Endothelial cell of umbilical vein (primary cell): ENCODE measurements around the gene ADD2. TPM values are rescaled to one million over a fixed set of nuclear protein-coding genes. Genes with fewer than 3 reads are reported as not detected.

Experiments
- BruUV-seq: library from RNA; stranded (reverse); fragments of 400-500 nt; replicated peaks from 2 replicates; lab custom pipeline; 2021; lab: Mats Ljungman, UMichigan
- CTCF ChIA-PET: fragments of 300-600, 350-600 bp; sonication (Branson Sonifier 250); formaldehyde crosslinking; loops from one replicate; lab custom pipeline; 2021; ENCODE audit warnings: antibody characterized with exemption, inconsistent platforms; lab: Charles Lee
- POLR2A ChIA-PET: fragments of 300-600, 350-600 bp; sonication (Branson Sonifier 250); formaldehyde crosslinking; loops from one replicate; lab custom pipeline; 2021; ENCODE audit warnings: antibody characterized with exemption, inconsistent platforms; lab: Charles Lee
- DNase-seq: peaks from one replicate; pipeline ENCODE4 v3.0.0-alpha.2; 2011; ENCODE audit warnings: low read depth, low spot score
- FAIRE-seq: peaks from 2 replicates; lab custom pipeline; 2011; peaks lifted over from hg19 to GRCh38; lab: Jason Lieb, UNC
- H2AFZ ChIP-seq: 2 replicates; pipeline ENCODE4 v1.6.0; 2012; ENCODE audit warnings: low read depth, low read length, control low read depth, inconsistent platforms
- H3K27ac ChIP-seq: 2 replicates; pipeline ENCODE4 v1.5.1; 2011; ENCODE audit warnings: low read depth, mild to moderate bottlenecking, control low read depth, low read length, moderate library complexity; ENCODE audit not compliant: insufficient read depth
- H3K27me3 ChIP-seq, 2 experiments: 2 replicates each; pipeline versions ENCODE4 v1.6.0 to v1.6.1; 2011; ENCODE audit warnings: low read length in 2 of 2, mixed read lengths in 1 of 2; ENCODE audit not compliant: control insufficient read depth in 2 of 2, insufficient read depth in 2 of 2
- H3K36me3 ChIP-seq, 2 experiments: 2 replicates in 1 of 2; 3 replicates in 1 of 2; pipeline ENCODE4 v1.5.1; 2011; ENCODE audit warnings: low read length in 2 of 2, mild to moderate bottlenecking in 1 of 2, moderate library complexity in 1 of 2; ENCODE audit not compliant: control insufficient read depth in 2 of 2, insufficient read depth in 2 of 2; ENCODE audit errors: extremely low read depth in 1 of 2
- H3K4me1 ChIP-seq: 3 replicates; pipeline ENCODE4 v1.5.1; 2011; ENCODE audit warnings: mild to moderate bottlenecking, low read length; ENCODE audit not compliant: control insufficient read depth, insufficient read depth; ENCODE audit errors: extremely low read depth
- H3K4me2 ChIP-seq: 2 replicates; pipeline ENCODE4 v1.6.1; 2011; ENCODE audit warnings: low read length, control low read depth, mixed read lengths; ENCODE audit not compliant: insufficient read depth
- H3K4me3 ChIP-seq, 3 experiments: fragments of 200-600 bp in 1 of 3; sonication (generic), shearing (Covaris generic) in 1 of 3; replicated peaks in 1 of 3; 2 replicates each; pipeline ENCODE4 v1.5.1; 2011 to 2016; ENCODE audit warnings: control low read depth in 3 of 3, low read length in 3 of 3, mild to moderate bottlenecking in 2 of 3, inconsistent platforms in 1 of 3, low read depth in 1 of 3, moderate library complexity in 1 of 3; ENCODE audit not compliant: insufficient read depth in 1 of 3
- H3K79me2 ChIP-seq: 2 replicates; pipeline ENCODE4 v1.6.0; 2012; ENCODE audit warnings: low read length, inconsistent platforms; ENCODE audit not compliant: control insufficient read depth, insufficient read depth
- H3K9ac ChIP-seq: replicated peaks from 2 replicates; pipeline ENCODE3; 2011; ENCODE audit warnings: low read length, control low read depth; ENCODE audit not compliant: insufficient read depth; ENCODE audit errors: extremely low read depth
- H3K9me1 ChIP-seq: replicated peaks from 3 replicates; pipeline ENCODE4 v1.6.0; 2011; ENCODE audit warnings: mild to moderate bottlenecking, low read length; ENCODE audit not compliant: control insufficient read depth, insufficient read depth; ENCODE audit errors: extremely low read depth
- H3K9me3 ChIP-seq: replicated peaks from 2 replicates; pipeline ENCODE4 v1.5.1; 2012; ENCODE audit warnings: low read length, inconsistent platforms; ENCODE audit not compliant: control insufficient read depth, insufficient read depth
- H4K20me1 ChIP-seq: replicated peaks from 2 replicates; pipeline ENCODE3; 2011; ENCODE audit warnings: mild to moderate bottlenecking, low read length; ENCODE audit not compliant: control insufficient read depth, insufficient read depth; ENCODE audit errors: extremely low read depth
- CTCF ChIP-seq, 2 donors: IDR thresholded peaks; 1 replicate in 1 of 2; 2 replicates in 1 of 2; pipeline ENCODE4 v1.5.1; 2011; ENCODE audit warnings: low read length in 2 of 2, mild to moderate bottlenecking in 2 of 2, moderate library complexity in 2 of 2, control low read depth in 1 of 2, inconsistent platforms in 1 of 2, low read depth in 1 of 2; ENCODE audit not compliant: insufficient read depth in 1 of 2; ENCODE audit errors: extremely low read depth in 1 of 2
- EZH2 ChIP-seq: IDR thresholded peaks from 2 replicates; pipeline ENCODE4 v1.6.1; 2012; ENCODE audit warnings: borderline replicate concordance, low read depth, mild to moderate bottlenecking, moderate library complexity, low read length, inconsistent platforms; ENCODE audit not compliant: severe bottlenecking
- JUN ChIP-seq: IDR thresholded peaks from 2 replicates; pipeline ENCODE4 v1.6.1; 2011; ENCODE audit warnings: borderline replicate concordance, low read depth; ENCODE audit not compliant: insufficient read length, insufficient read depth
- MYC ChIP-seq: IDR thresholded peaks from one replicate; pipeline ENCODE4 v1.6.1; 2011; ENCODE audit warnings: mild to moderate bottlenecking, low read depth, low read length
- POLR2A ChIP-seq: IDR thresholded peaks from 2 replicates; pipeline ENCODE4 v1.6.1; 2012; ENCODE audit warnings: low read depth, mild to moderate bottlenecking, control low read depth, low read length
- POLR2AphosphoS5 ChIP-seq: IDR thresholded peaks from 2 replicates; pipeline ENCODE4 v1.6.1; 2012; ENCODE audit warnings: low read depth, mild to moderate bottlenecking, control low read depth, low read length, moderate library complexity; ENCODE audit not compliant: insufficient read depth
- dilution Hi-C: fragments of 300-500 bp; cut with MboI; formaldehyde crosslinking; loops from one replicate; pipeline ENCODE4 v1.15.0; 2019; ENCODE audit warnings: low sequenced_read_pairs; ENCODE audit not compliant: extremely low pct_ligation_motif_present
- intact Hi-C: fragments of 100-400 bp; cut with micrococcal nuclease; formaldehyde crosslinking; loops from one replicate; pipeline ENCODE4 v1.10.0; 2022
- polyA plus RNA-seq, 4 experiments: library from polyadenylated mRNA; depleted of rRNA in 3 of 4; stranded (reverse) in 3 of 4; unstranded in 1 of 4; fragments of >200 nt; gene quantifications; 2 replicates each; pipeline versions ENCODE4 v1.2.1 to v1.2.3, GENCODE V29; 2011 to 2012; ENCODE audit warnings: missing spikeins in 1 of 4
- total RNA-seq: library from RNA; stranded (reverse); gene quantifications from 2 replicates; pipeline ENCODE4 v1.2.3, GENCODE V29; 2021

The ADD2 gene
- total and polyA plus RNA-seq, 2 donors (not counting 3 experiments of a cell fraction or from before 2014, with no cell fraction given): 0.17 TPM; not detected in 1

DNA sequence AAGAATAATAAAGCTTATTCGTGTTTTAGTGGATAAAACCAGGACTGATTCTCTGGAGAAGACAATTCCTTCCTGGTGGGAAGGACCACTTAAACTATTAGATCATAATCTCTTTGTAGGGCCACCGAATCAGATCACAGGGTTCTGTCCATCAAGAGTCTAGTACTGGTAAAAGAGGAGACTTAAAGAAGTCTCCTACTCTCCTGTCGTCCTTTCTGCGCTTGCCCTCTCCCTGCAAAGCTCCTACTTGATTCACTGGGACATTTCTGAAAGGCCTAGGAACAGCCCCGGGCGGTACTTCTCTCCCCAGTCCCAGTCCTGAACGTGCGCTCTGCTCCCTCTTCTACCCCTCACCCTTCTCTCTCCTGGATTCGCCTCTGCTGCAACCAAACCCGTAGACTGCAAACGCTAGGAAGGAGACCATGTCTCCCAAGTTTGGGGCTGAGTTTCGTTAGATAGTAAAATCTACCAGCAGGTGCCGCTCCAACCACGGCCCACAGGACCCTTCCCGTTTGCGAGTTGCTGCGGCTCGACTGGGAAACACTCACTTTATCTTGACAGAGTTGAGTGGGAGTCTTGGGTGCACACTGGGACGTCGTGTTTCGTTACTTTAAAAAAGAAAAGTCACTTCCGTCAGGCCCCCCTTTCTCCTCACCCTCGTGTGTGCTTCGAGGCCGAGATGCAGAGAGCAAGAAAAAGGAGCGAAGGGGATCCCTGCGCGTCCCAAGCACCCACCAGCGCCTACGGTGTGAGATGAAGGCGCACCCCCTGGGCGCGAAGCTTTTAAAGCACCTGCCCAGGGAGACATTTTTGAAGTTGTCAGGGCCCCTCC, 21.5 kb upstream of the ADD2 start:
- Histone ChIP-seq H3K79me2 (no peaks in the 10 kb centered on the region), H4K20me1 (no peaks in the 10 kb centered on the region), H3K4me2 (no peak overlapping the region), H3K36me3 (no peaks in the 10 kb centered on the region), H3K9me3 (no peaks in the 10 kb centered on the region), H3K27ac (no peak overlapping the region), H3K27me3 (peaks cover 45 to 69% of the 10 kb centered on the region in 2 experiments), H3K9me1 (no peaks in the 10 kb centered on the region), H3K4me1 (peaks cover 4% of the 10 kb centered on the region), H2AFZ (no peak overlapping the region), H3K9ac (no peak overlapping the region), H3K4me3 (no peak overlapping the region)
- CTCF ChIA-PET: interaction anchor here (0.6 to 6.0 kb wide), 51 partner anchors 7 to 488 kb away, joined by 3 to 137 read pairs (median 5); partner anchors contain the start of genes ADD2 and FAM136A
- BruUV-seq: no TSS peak
- intact Hi-C loops: loop anchor here (1.0 kb wide), 4 partner anchors 73 to 158 kb away; no protein-coding TSS in a partner anchor
- FAIRE-seq: peak; percentile 89
- TF ChIP-seq CTCF (IDR thresholded peaks at IDR 0.05; ENCODE audit: extremely low read depth in 1 of 2, insufficient read depth in 1 of 2, low read depth in 1 of 2, low read length in 2 of 2) (peak; percentile 70 to 80), POLR2AphosphoS5 (no peak), JUN (no peak), POLR2A (no peak), EZH2 (no peak), MYC (no peak)
- dilution Hi-C loops: no loop called here
- POLR2A ChIA-PET: no interaction called here
- peak; percentile 77 for DNase-seq
